ENCODE measurements around the gene OLA1. TPM values are rescaled to one million over a fixed set of nuclear protein-coding genes. Genes with fewer than 3 reads are reported as not detected.
A peak's percentile ranks its signal among the peaks of the same experiment; 100 is the strongest.

OLA1 gene
- polyA plus RNA-seq, 1 of the 3 experiments (the other 2 are of a cell fraction) = 46.9 TPM

DNA sequence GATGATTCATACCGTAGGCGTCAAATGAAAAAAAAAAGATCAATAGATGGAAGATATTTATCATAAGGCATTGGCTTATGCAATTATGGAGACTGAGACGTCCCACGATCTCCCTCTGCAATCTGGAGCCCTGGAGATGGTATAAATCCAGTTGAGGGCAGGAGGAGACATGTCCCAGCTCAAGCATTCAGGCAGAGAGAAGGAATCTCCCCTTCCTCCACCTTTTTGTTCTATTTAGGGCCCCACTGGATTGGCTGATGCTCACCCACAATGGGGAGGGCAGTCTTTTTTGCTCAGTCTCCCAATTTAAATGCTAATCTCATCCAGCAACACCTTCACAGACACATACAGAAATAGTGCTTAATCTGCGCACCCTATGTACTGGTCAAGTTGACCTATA, 18.0 kb upstream of the OLA1 start:
- no peak for TF ChIP-seq USF1 (IDR thresholded peaks at IDR 0.05; ENCODE audit: borderline replicate concordance, low read depth)
- TF ChIP-seq NRF1 (IDR thresholded peaks at IDR 0.05; ENCODE audit: low read depth, low read length) = no peak
- TF ChIP-seq TCF12 (IDR thresholded peaks at IDR 0.05) = no peak
- DNase-seq = no peak
- no peak overlapping the region for H3K9ac ChIP-seq
- no peaks in the 10 kb centered on the region for H3F3A ChIP-seq (replicated peaks; ENCODE audit: insufficient read depth)
- ChIA-PET POLR2A (no interaction called here), CTCF (no interaction called here)
- H2AFZ ChIP-seq (ENCODE audit: low read depth) = no peak overlapping the region
- H3K27me3 ChIP-seq (ENCODE audit: insufficient read depth) = no peaks in the 10 kb centered on the region
- no peaks in the 10 kb centered on the region for H3K36me3 ChIP-seq (replicated peaks in 1 of 2; ENCODE audit: control insufficient read depth in 1 of 2, insufficient read depth in 2 of 2, low read length in 1 of 2)
- no peaks in the 10 kb centered on the region for H4K20me1 ChIP-seq (ENCODE audit: insufficient read depth)
- H3K4me1 ChIP-seq (ENCODE audit: control insufficient read depth in 1 of 2, insufficient read depth in 2 of 2, low read depth in 1 of 2, low read length in 1 of 2) = no peaks in the 10 kb centered on the region
- no peaks in the 10 kb centered on the region for H3K9me3 ChIP-seq
- 92% methylated on average over 5 of the region's 5 CpGs for WGBS (ENCODE audit: low lambda C conversion rate)
- H3K79me2 ChIP-seq (ENCODE audit: insufficient read depth) = no peaks in the 10 kb centered on the region
- no peak overlapping the region for H3K4me2 ChIP-seq
- H3K9me2 ChIP-seq = no peaks in the 10 kb centered on the region
- H3K27ac ChIP-seq (ENCODE audit: low read depth in 2 of 2, low read length in 1 of 2) = no peak overlapping the region
- H3K4me3 ChIP-seq (ENCODE audit: low read depth in 2 of 2, low read length in 1 of 2) = no peak overlapping the region

DNA sequence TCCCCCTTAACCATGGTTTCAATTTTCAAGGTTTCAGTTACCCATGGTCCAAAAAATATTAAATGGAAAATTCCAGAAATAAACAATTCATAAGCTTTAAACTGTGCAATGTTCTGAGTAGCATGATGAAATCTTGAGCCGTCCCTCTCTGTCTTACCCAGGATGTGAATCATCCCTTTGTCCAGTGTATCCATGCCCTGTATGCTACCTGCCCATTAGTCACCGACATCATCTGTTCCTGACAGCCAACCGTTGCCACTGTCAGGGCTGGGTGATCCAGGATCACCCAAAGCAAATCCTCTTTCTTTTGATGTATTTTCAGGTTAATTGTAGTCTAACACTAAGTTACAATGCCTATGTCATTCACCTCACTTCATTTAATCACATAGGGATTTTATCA, 15.7 kb upstream of the OLA1 start:
- WGBS (ENCODE audit: low lambda C conversion rate) = 22% methylated on average over 3 of the region's 3 CpGs
- Histone ChIP-seq H3K4me2 (no peak overlapping the region), H3K36me3 (replicated peaks in 1 of 2; ENCODE audit: control insufficient read depth in 1 of 2, insufficient read depth in 2 of 2, low read length in 1 of 2) (no peaks in the 10 kb centered on the region), H3K9ac (no peak overlapping the region), H4K20me1 (ENCODE audit: insufficient read depth) (no peaks in the 10 kb centered on the region), H3K4me3 (ENCODE audit: low read depth in 2 of 2, low read length in 1 of 2) (no peak overlapping the region), H3K4me1 (ENCODE audit: control insufficient read depth in 1 of 2, insufficient read depth in 2 of 2, low read depth in 1 of 2, low read length in 1 of 2) (no peaks in the 10 kb centered on the region), H3K27me3 (ENCODE audit: insufficient read depth) (no peaks in the 10 kb centered on the region), H3K9me2 (no peaks in the 10 kb centered on the region), H3K9me3 (no peaks in the 10 kb centered on the region), H3K79me2 (ENCODE audit: insufficient read depth) (no peaks in the 10 kb centered on the region), H2AFZ (ENCODE audit: low read depth) (peak overlapping the region; percentile 24), H3K27ac (ENCODE audit: low read depth in 2 of 2, low read length in 1 of 2) (peak overlapping the region in 1 of 2 experiments; percentile 51; a peak in 2 of 4 replicates), H3F3A (replicated peaks; ENCODE audit: insufficient read depth) (peaks cover 3% of the 10 kb centered on the region)
- ChIA-PET CTCF (interaction anchor here (0.6 kb wide), 1 partner anchor 318 kb away, joined by 5 read pairs; no protein-coding TSS in a partner anchor), POLR2A (no interaction called here)
- DNase-seq = no peak
- TF ChIP-seq, protein P1, sequence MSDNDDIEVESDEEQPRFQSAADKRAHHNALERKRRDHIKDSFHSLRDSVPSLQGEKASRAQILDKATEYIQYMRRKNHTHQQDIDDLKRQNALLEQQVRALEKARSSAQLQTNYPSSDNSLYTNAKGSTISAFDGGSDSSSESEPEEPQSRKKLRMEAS (IDR thresholded peaks at IDR 0.05; ENCODE audit: low read depth) = no peak
- TF ChIP-seq MXI1 (IDR thresholded peaks at IDR 0.05; ENCODE audit: low read depth, low read length) = no peak
- TF ChIP-seq RCOR1 (IDR thresholded peaks at IDR 0.05; ENCODE audit: low read length) = no peak
- no peak for TF ChIP-seq TAF1 (IDR thresholded peaks at IDR 0.05; ENCODE audit: borderline replicate concordance, low read depth, low read length)
- peak; percentile 15; the same call in 1 of the 2 replicates for TF ChIP-seq POLR2AphosphoS5 (IDR thresholded peaks at IDR 0.05; ENCODE audit: low read depth, low read length)
- no peak for TF ChIP-seq RAD21 (IDR thresholded peaks at IDR 0.05; ENCODE audit: low read length)
- TF ChIP-seq GABPA (IDR thresholded peaks at IDR 0.05; ENCODE audit: low read depth) = no peak
- no peak for TF ChIP-seq EZH2phosphoT487 (IDR thresholded peaks at IDR 0.05; ENCODE audit: borderline replicate concordance, low read depth)
- no peak for TF ChIP-seq USF2 (IDR thresholded peaks at IDR 0.05; ENCODE audit: borderline replicate concordance, low read depth, low read length)
- TF ChIP-seq NRF1 (IDR thresholded peaks at IDR 0.05; ENCODE audit: low read depth, low read length) = no peak
- TF ChIP-seq EP300 (IDR thresholded peaks at IDR 0.05; ENCODE audit: borderline replicate concordance in 1 of 2, low read depth in 1 of 2, low read length in 1 of 2) = peak in 1 of 2 experiments; percentile 52; a peak in 1 of 4 replicates
- TF ChIP-seq FOXM1 (IDR thresholded peaks at IDR 0.05; ENCODE audit: low read depth) = no peak
- peak; percentile 74 for TF ChIP-seq TCF12 (IDR thresholded peaks at IDR 0.05)
- TF ChIP-seq ELF1 (IDR thresholded peaks at IDR 0.05) = no peak
- TF ChIP-seq, protein P2, sequence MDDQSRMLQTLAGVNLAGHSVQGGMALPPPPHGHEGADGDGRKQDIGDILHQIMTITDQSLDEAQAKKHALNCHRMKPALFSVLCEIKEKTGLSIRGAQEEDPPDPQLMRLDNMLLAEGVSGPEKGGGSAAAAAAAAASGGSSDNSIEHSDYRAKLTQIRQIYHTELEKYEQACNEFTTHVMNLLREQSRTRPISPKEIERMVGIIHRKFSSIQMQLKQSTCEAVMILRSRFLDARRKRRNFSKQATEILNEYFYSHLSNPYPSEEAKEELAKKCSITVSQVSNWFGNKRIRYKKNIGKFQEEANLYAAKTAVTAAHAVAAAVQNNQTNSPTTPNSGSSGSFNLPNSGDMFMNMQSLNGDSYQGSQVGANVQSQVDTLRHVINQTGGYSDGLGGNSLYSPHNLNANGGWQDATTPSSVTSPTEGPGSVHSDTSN (IDR thresholded peaks at IDR 0.05) = peak; percentile 90
- no peak for TF ChIP-seq NFIC (IDR thresholded peaks at IDR 0.05; ENCODE audit: borderline replicate concordance)
- no peak for TF ChIP-seq RXRA (IDR thresholded peaks at IDR 0.05; ENCODE audit: borderline replicate concordance, low read depth)
- no peak for TF ChIP-seq CHD2 (IDR thresholded peaks at IDR 0.05; ENCODE audit: low read length, partially characterized antibody)
- 0 out of 2 replicates have a peak, but pooled peaks have one; percentile 28 for TF ChIP-seq SIN3A (IDR thresholded peaks at IDR 0.05; ENCODE audit: borderline replicate concordance, low read depth, low read length)
- TF ChIP-seq IRF3 (IDR thresholded peaks at IDR 0.05; ENCODE audit: low read depth, low read length) = no peak
- TF ChIP-seq FOXJ3 (CRISPR knock-in tag; IDR thresholded peaks at IDR 0.05) = no peak
- TF ChIP-seq, protein P3, sequence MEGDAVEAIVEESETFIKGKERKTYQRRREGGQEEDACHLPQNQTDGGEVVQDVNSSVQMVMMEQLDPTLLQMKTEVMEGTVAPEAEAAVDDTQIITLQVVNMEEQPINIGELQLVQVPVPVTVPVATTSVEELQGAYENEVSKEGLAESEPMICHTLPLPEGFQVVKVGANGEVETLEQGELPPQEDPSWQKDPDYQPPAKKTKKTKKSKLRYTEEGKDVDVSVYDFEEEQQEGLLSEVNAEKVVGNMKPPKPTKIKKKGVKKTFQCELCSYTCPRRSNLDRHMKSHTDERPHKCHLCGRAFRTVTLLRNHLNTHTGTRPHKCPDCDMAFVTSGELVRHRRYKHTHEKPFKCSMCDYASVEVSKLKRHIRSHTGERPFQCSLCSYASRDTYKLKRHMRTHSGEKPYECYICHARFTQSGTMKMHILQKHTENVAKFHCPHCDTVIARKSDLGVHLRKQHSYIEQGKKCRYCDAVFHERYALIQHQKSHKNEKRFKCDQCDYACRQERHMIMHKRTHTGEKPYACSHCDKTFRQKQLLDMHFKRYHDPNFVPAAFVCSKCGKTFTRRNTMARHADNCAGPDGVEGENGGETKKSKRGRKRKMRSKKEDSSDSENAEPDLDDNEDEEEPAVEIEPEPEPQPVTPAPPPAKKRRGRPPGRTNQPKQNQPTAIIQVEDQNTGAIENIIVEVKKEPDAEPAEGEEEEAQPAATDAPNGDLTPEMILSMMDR (IDR thresholded peaks at IDR 0.05) = no peak
- TF ChIP-seq MEF2A (IDR thresholded peaks at IDR 0.05; ENCODE audit: borderline replicate concordance, low read depth) = no peak
